Measurements from ENCODE around the gene RREB1. TPM values are rescaled to one million over a fixed set of nuclear protein-coding genes. Genes with fewer than 3 reads are reported as not detected.

RREB1 gene
- total and polyA plus RNA-seq, 2 experiments from 2014 or later = 8.5 to 25.5 TPM

DNA sequence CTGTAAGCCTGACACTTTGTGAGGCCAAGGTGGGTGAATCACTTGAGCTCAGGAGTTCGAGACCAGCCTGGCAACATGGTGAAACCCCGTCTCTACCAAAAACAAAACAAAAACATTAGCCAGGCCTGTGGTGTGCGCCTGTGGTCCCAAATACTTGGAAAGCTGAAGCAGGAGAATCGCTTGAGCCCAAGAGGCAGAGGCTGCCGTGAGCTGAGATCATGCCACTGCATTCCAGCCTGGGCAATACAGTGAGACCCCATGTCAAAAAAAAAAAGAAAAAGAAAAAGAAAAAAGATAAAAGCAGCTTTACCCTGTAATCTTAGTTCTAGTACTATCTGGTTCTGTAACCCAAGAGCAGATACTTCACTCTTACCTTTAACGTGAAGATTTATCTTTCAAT, 177.7 kb downstream of the RREB1 start (continued):
- TF ChIP-seq, protein P1, sequence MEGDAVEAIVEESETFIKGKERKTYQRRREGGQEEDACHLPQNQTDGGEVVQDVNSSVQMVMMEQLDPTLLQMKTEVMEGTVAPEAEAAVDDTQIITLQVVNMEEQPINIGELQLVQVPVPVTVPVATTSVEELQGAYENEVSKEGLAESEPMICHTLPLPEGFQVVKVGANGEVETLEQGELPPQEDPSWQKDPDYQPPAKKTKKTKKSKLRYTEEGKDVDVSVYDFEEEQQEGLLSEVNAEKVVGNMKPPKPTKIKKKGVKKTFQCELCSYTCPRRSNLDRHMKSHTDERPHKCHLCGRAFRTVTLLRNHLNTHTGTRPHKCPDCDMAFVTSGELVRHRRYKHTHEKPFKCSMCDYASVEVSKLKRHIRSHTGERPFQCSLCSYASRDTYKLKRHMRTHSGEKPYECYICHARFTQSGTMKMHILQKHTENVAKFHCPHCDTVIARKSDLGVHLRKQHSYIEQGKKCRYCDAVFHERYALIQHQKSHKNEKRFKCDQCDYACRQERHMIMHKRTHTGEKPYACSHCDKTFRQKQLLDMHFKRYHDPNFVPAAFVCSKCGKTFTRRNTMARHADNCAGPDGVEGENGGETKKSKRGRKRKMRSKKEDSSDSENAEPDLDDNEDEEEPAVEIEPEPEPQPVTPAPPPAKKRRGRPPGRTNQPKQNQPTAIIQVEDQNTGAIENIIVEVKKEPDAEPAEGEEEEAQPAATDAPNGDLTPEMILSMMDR (conservative IDR thresholded peaks at IDR 0.05; ENCODE audit: low read depth in 2 of 2) = no peak
- TF ChIP-seq, protein P2, sequence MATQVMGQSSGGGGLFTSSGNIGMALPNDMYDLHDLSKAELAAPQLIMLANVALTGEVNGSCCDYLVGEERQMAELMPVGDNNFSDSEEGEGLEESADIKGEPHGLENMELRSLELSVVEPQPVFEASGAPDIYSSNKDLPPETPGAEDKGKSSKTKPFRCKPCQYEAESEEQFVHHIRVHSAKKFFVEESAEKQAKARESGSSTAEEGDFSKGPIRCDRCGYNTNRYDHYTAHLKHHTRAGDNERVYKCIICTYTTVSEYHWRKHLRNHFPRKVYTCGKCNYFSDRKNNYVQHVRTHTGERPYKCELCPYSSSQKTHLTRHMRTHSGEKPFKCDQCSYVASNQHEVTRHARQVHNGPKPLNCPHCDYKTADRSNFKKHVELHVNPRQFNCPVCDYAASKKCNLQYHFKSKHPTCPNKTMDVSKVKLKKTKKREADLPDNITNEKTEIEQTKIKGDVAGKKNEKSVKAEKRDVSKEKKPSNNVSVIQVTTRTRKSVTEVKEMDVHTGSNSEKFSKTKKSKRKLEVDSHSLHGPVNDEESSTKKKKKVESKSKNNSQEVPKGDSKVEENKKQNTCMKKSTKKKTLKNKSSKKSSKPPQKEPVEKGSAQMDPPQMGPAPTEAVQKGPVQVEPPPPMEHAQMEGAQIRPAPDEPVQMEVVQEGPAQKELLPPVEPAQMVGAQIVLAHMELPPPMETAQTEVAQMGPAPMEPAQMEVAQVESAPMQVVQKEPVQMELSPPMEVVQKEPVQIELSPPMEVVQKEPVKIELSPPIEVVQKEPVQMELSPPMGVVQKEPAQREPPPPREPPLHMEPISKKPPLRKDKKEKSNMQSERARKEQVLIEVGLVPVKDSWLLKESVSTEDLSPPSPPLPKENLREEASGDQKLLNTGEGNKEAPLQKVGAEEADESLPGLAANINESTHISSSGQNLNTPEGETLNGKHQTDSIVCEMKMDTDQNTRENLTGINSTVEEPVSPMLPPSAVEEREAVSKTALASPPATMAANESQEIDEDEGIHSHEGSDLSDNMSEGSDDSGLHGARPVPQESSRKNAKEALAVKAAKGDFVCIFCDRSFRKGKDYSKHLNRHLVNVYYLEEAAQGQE (IDR thresholded peaks at IDR 0.05; ENCODE audit: unreplicated experiment) = no peak
- TF ChIP-seq STAT1 (IDR thresholded peaks at IDR 0.05; ENCODE audit: unreplicated experiment) (no peak), POLR2AphosphoS5 (IDR thresholded peaks at IDR 0.05; ENCODE audit: low read depth) (no peak)

DNA sequence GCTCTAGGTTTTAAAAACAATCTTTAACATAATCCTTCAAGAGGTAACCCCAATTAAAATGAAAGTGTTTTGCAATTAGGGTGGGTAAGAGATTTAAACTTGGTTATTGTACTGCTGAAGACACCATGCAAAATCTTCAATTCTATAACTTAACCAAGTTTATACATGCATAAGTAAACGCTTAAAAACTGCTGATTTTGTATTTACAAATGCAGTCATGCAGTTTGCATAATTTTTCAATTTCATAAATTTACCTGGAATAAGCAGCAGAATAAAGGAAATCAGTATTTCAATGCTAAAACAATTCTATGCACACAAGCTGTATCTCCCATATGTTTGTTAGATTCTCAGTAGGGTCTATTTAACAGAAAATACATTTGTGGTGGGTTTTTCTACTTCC, 182.3 kb downstream of the RREB1 start:
- H2AFZ ChIP-seq = no peak overlapping the region
- H3K4me3 ChIP-seq = no peak overlapping the region
- TF ChIP-seq STAT1 (IDR thresholded peaks at IDR 0.05; ENCODE audit: unreplicated experiment) (no peak), ZNF331 (CRISPR knock-in tag; IDR thresholded peaks at IDR 0.05; ENCODE audit: low read depth) (no peak)
- no peaks in the 10 kb centered on the region for H3K9me2 ChIP-seq (ENCODE audit: insufficient read depth)
- H3K4me2 ChIP-seq = no peak overlapping the region
- H3K27ac Mint-ChIP-seq = no peak overlapping the region
- no peaks in the 10 kb centered on the region for H3K27me3 ChIP-seq (ENCODE audit: insufficient read depth)
- H3K9me3 Mint-ChIP-seq = no peaks in the 10 kb centered on the region
- H3K36me3 ChIP-seq (ENCODE audit: insufficient read depth) = peaks cover 31% of the 10 kb centered on the region
- no peak overlapping the region for H3K27ac ChIP-seq (ENCODE audit: low read depth)
- H3K36me3 Mint-ChIP-seq (ENCODE audit: low read depth) = peaks cover 63% of the 10 kb centered on the region
- DNase-seq (ENCODE audit: low spot score) (no peak), ATAC-seq (no peak)
- H3K4me1 ChIP-seq (ENCODE audit: insufficient read depth) = no peaks in the 10 kb centered on the region
- H4K20me1 ChIP-seq (replicated peaks; ENCODE audit: insufficient read depth) = peaks cover 1% of the 10 kb centered on the region; the same call in 1 of the 2 replicates
- H3K79me2 ChIP-seq (replicated peaks; ENCODE audit: insufficient read depth) = no peaks in the 10 kb centered on the region
- H3K4me1 Mint-ChIP-seq = no peaks in the 10 kb centered on the region
- H3K27me3 Mint-ChIP-seq (ENCODE audit: insufficient read depth, low read depth, poor library complexity) = no peaks in the 10 kb centered on the region
- H3K4me3 Mint-ChIP-seq = no peak overlapping the region
- H3F3A ChIP-seq (replicated peaks; ENCODE audit: low read depth) = no peaks in the 10 kb centered on the region

DNA sequence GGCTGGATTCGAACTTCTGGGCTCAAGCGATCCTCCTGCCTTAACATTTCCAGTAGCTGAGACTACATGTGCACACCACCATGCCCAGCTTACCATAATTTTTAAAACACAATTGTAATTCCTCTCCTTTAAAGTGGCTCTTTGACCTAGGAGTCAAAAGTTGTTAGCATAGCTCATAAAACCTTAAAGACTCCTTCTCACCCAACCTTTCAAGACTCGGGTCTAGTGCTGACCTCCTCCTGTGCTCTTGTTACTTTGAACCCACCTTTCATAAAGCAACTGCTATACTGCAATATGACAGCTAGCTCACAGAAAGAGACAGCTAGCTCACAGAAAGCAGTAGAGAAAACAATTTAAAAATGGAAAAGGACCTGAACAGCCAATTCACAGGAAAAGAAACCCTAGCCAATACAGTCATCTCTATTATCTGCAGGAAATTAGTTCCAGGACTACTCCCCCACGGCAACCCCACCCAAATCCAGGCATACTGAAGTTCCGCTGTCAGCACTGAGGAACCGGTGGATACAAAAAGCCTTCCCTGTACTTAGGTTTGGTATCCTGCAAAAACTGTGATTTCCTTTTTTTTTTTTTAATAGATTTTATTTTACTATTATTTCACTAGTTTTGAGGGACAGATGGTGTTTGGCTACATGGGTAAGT, 185.0 kb downstream of the RREB1 start:
- no peak for ATAC-seq
- no peak overlapping the region for H3K27ac Mint-ChIP-seq
- Histone ChIP-seq H3F3A (replicated peaks; ENCODE audit: low read depth) (no peaks in the 10 kb centered on the region), H3K4me3 (no peak overlapping the region), H2AFZ (no peak overlapping the region), H4K20me1 (replicated peaks; ENCODE audit: insufficient read depth) (no peaks in the 10 kb centered on the region; the same call in 1 of the 2 replicates), H3K4me1 (ENCODE audit: insufficient read depth) (no peaks in the 10 kb centered on the region), H3K9me2 (ENCODE audit: insufficient read depth) (no peaks in the 10 kb centered on the region), H3K79me2 (replicated peaks; ENCODE audit: insufficient read depth) (no peaks in the 10 kb centered on the region), H3K27me3 (ENCODE audit: insufficient read depth) (no peaks in the 10 kb centered on the region), H3K4me2 (no peak overlapping the region), H3K27ac (ENCODE audit: low read depth) (no peak overlapping the region), H3K36me3 (ENCODE audit: insufficient read depth) (peaks cover 47% of the 10 kb centered on the region)
- H3K36me3 Mint-ChIP-seq (ENCODE audit: low read depth) = peaks cover 62% of the 10 kb centered on the region
- no peak for DNase-seq (ENCODE audit: low spot score)
- H3K4me1 Mint-ChIP-seq = no peaks in the 10 kb centered on the region
- no peaks in the 10 kb centered on the region for H3K27me3 Mint-ChIP-seq (ENCODE audit: insufficient read depth, low read depth, poor library complexity)
- H3K4me3 Mint-ChIP-seq = no peak overlapping the region
- no peaks in the 10 kb centered on the region for H3K9me3 Mint-ChIP-seq
- TF ChIP-seq ZNF114 (CRISPR knock-in tag; IDR thresholded peaks at IDR 0.05) (no peak), JUNB (IDR thresholded peaks at IDR 0.05; ENCODE audit: unreplicated experiment) (no peak), EZH2 (IDR thresholded peaks at IDR 0.05; ENCODE audit: low read depth, unreplicated experiment) (no peak), ZNF331 (CRISPR knock-in tag; IDR thresholded peaks at IDR 0.05; ENCODE audit: low read depth) (no peak), NANOG (IDR thresholded peaks at IDR 0.05; ENCODE audit: borderline replicate concordance) (no peak), STAT1 (IDR thresholded peaks at IDR 0.05; ENCODE audit: unreplicated experiment) (no peak)
- TF ChIP-seq, protein P1 (conservative IDR thresholded peaks at IDR 0.05; ENCODE audit: low read depth in 2 of 2) = no peak
- TF ChIP-seq, protein P3, sequence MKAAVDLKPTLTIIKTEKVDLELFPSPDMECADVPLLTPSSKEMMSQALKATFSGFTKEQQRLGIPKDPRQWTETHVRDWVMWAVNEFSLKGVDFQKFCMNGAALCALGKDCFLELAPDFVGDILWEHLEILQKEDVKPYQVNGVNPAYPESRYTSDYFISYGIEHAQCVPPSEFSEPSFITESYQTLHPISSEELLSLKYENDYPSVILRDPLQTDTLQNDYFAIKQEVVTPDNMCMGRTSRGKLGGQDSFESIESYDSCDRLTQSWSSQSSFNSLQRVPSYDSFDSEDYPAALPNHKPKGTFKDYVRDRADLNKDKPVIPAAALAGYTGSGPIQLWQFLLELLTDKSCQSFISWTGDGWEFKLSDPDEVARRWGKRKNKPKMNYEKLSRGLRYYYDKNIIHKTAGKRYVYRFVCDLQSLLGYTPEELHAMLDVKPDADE (IDR thresholded peaks at IDR 0.05) = no peak

All from GM23338 (cell line).